Activated CD8-positive, alpha-beta T cell treated with anti-CD3 and anti-CD28 coated beads for 36 hours (primary cell): ENCODE results near the gene ASIC4. TPM values are rescaled to one million over a fixed set of nuclear protein-coding genes. Genes with fewer than 3 reads are reported as not detected.

Experiments used
- ATAC-seq: fragments of 200-7000 bp; cut with Tn5 transposase; one replicate; pipeline ENCODE4 v1.10.0; 2021; ENCODE audit warnings: mild to moderate bottlenecking, moderate library complexity
- CTCF ChIA-PET: fragments of 350-600 bp; sonication (Branson Sonifier 250); formaldehyde crosslinking; loops from one replicate; lab custom pipeline; 2021; ENCODE audit warnings: antibody characterized with exemption; lab: Charles Lee
- POLR2A ChIA-PET: fragments of 350-600 bp; sonication (Branson Sonifier 250); formaldehyde crosslinking; loops from one replicate; lab custom pipeline; 2021; ENCODE audit warnings: antibody characterized with exemption; lab: Charles Lee
- DNase-seq: peaks from one replicate; pipeline ENCODE4 v3.0.0-alpha.2; 2020
- H3K27ac Mint-ChIP-seq: one replicate; pipeline ENCODE4 v1.8.0; 2021; ENCODE audit warnings: mild to moderate bottlenecking, mixed read lengths
- H3K27me3 Mint-ChIP-seq: one replicate; pipeline ENCODE4 v1.8.0; 2021; ENCODE audit warnings: mixed read lengths
- H3K36me3 Mint-ChIP-seq: one replicate; pipeline ENCODE4 v1.8.0; 2021; ENCODE audit warnings: low read depth, mixed read lengths
- H3K4me1 Mint-ChIP-seq: one replicate; pipeline ENCODE4 v1.8.0; 2021; ENCODE audit warnings: low read depth, mixed read lengths
- H3K4me3 Mint-ChIP-seq: one replicate; pipeline ENCODE4 v1.8.0; 2021; ENCODE audit warnings: mild to moderate bottlenecking, moderate library complexity, mixed read lengths
- H3K9me3 Mint-ChIP-seq: one replicate; pipeline ENCODE4 v1.8.0; 2021; ENCODE audit warnings: mixed read lengths
- CTCF ChIP-seq: fragments of 200-600 bp; IDR thresholded peaks from one replicate; pipeline ENCODE4 v1.8.0; 2022; ENCODE audit warnings: antibody characterized with exemption, mild to moderate bottlenecking
- intact Hi-C: fragments of 100-400 bp; cut with micrococcal nuclease; formaldehyde crosslinking; loops from one replicate; pipeline ENCODE4 v1.10.0; 2022
- total RNA-seq, 2 experiments: library from RNA; stranded (reverse); gene quantifications; one replicate each; pipeline ENCODE4 v1.2.3, GENCODE V29; 2021

ASIC4 gene, protein sequence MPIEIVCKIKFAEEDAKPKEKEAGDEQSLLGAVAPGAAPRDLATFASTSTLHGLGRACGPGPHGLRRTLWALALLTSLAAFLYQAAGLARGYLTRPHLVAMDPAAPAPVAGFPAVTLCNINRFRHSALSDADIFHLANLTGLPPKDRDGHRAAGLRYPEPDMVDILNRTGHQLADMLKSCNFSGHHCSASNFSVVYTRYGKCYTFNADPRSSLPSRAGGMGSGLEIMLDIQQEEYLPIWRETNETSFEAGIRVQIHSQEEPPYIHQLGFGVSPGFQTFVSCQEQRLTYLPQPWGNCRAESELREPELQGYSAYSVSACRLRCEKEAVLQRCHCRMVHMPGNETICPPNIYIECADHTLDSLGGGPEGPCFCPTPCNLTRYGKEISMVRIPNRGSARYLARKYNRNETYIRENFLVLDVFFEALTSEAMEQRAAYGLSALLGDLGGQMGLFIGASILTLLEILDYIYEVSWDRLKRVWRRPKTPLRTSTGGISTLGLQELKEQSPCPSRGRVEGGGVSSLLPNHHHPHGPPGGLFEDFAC
- not detected for total RNA-seq

DNA sequence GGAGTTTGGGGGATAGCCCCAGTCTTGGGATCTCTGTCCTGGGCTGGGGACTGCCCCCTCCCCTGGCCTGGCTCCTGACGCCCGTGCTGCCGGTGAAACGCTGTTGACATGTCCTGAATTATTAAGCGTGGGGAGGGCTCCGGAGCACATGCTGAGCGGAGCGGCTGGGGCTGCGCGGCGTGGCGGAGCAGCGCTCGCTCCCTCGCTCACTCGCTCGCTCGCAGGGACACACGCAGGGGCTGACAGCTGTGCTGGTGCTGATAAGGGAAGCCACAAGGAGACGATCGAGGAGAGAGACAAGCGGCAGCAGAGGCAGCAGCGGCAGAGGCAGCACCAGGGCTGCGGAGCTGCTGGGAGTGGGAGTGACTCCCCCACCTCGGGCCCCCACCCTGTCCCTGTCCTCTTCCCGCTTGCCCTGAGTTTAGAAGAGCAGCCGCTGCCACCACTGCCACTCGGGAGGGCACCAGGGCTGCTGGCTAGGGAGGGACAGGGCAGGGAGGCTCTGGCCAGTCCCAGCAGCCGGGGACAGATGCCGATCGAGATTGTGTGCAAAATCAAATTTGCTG lies at the start of gene ASIC4:
ASIC4 (plus strand) TSS at position 287 of the 566 bp plus-strand sequence; CDS start at position 530, 243 bp downstream.
- Mint-ChIP-seq H3K36me3 (no peaks in the 10 kb centered on the region), H3K27me3 (peaks cover 73% of the 10 kb centered on the region), H3K27ac (no peak within 1 kb of the TSS), H3K9me3 (no peaks in the 10 kb centered on the region), H3K4me3 (no peak within 1 kb of the TSS), H3K4me1 (peaks cover 18% of the 10 kb centered on the region)
- CTCF ChIA-PET, result interaction anchor here (1.0 to 2.4 kb wide), 5 partner anchors 9 to 112 kb away, joined by 3 to 7 read pairs (median 5); no protein-coding TSS in a partner anchor
- DNase-seq (no peak), ATAC-seq (no peak)
- no peak for TF ChIP-seq CTCF
- intact Hi-C loops, result no loop called here
- POLR2A ChIA-PET, result interaction anchor here (1.0 to 1.1 kb wide), 3 partner anchors 11 to 433 kb away, joined by 3 read pairs; no protein-coding TSS in a partner anchor

DNA sequence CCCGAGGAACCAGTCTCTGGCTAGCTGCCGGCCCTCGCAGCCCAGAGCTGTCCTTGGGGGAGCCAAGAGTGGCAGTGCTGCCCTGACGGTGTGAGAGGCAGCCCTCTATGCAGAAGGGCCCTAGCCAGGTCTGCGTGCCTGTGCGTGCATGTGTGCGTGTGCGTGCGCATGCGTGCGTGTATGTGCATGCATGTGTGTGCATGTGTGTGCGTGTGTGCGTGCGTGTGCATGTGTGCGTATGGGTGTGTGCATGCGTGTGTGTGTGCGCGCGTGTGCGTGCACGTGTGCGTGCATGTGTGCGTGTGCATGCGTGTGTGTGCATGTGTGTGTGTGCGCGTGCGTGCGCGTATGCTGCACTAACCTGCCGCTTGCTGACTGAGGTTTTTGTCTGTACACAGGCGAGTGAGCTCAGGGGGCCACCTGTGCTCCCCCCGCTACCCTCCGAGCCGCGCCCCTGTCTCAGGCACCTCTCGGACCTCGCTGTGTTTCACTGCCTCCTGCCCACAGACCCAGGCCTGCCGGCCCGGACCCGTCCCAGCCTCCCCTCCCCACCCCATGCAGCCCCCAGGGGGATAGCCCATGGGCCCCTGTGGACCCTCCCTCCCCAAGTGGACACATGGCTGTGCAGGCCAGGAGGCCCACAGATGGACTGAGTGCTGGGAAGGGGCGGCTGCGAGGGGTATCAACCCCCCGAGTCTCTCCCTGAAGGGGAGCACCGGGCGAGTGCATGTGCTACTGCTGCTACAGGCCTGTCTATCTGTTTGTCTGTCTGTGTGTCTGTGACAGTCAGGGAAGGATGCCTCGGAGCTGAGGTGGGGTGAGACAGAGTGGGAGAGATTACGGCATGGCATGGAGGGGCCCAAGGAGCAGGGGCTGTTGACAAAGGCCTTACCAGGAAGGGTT lies 48.4 kb upstream of the ASIC4 start:
- ChIA-PET CTCF (interaction anchor here (1.2 kb wide), 1 partner anchor 10 kb away, joined by 4 read pairs; no protein-coding TSS in a partner anchor), POLR2A (no interaction called here)
- Mint-ChIP-seq H3K27ac (no peak overlapping the region), H3K9me3 (no peaks in the 10 kb centered on the region), H3K36me3 (no peaks in the 10 kb centered on the region), H3K4me1 (no peaks in the 10 kb centered on the region), H3K4me3 (no peak overlapping the region), H3K27me3 (no peaks in the 10 kb centered on the region)
- no peak for ATAC-seq
- TF ChIP-seq CTCF, result no peak
- intact Hi-C loops, result no loop called here
- no peak for DNase-seq

- POLR2A ChIA-PET, result no interaction called here
- intact Hi-C loops, result no loop called here
- Mint-ChIP-seq H3K4me3 (no peak overlapping the region), H3K4me1 (no peaks in the 10 kb centered on the region), H3K27ac (no peak overlapping the region), H3K36me3 (no peaks in the 10 kb centered on the region), H3K9me3 (no peaks in the 10 kb centered on the region), H3K27me3 (no peaks in the 10 kb centered on the region)
- no peak for DNase-seq
- CTCF ChIA-PET, result interaction anchor here (0.5 to 1.6 kb wide), 5 partner anchors 43 to 327 kb away, joined by 3 to 6 read pairs (median 3); no protein-coding TSS in a partner anchor
- no peak for TF ChIP-seq CTCF
- ATAC-seq, result no peak
Measured at GRCh38 chr2:219466816-219467735, 47.2 kb upstream of the ASIC4 start.

DNA sequence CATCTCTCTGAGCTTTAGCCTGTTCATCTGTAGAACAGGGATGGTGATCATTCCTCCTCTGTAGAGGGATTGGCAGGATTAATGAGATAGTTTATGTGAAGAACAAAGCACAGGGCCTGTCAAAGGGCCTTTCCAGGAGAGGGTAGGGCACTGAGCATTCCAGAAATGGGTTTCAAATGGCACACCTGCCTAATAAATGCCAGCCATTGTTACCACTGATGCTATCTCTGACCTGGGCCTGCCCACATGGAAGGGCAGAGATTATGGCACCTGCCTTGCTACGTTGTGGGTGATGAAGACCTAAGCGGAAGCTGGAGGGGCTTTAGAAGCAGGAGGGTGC lies 46.6 kb upstream of the ASIC4 start:
- Mint-ChIP-seq H3K36me3 (no peaks in the 10 kb centered on the region), H3K27ac (no peak overlapping the region), H3K27me3 (no peaks in the 10 kb centered on the region), H3K4me1 (no peaks in the 10 kb centered on the region), H3K9me3 (no peaks in the 10 kb centered on the region), H3K4me3 (no peak overlapping the region)
- ATAC-seq (no peak), DNase-seq (no peak)
- no peak for TF ChIP-seq CTCF
- CTCF ChIA-PET, result interaction anchor here (1.0 to 1.6 kb wide), 4 partner anchors 42 to 65 kb away, joined by 3 to 6 read pairs (median 3); no protein-coding TSS in a partner anchor
- intact Hi-C loops, result no loop called here
- POLR2A ChIA-PET, result no interaction called here
